K562 (cell line): Measurements from ENCODE around the gene PPT2. TPM values are rescaled to one million over a fixed set of nuclear protein-coding genes. Genes with fewer than 3 reads are reported as not detected.

Experiments used
- BDP1 ChIP-seq: IDR thresholded peaks from 3 replicates; pipeline ENCODE4 v1.6.1; 2011; ENCODE audit not compliant: insufficient read length, insufficient read depth
- CBFA2T2 ChIP-seq: fragments of 450-650 bp; conservative IDR thresholded peaks from 2 replicates; pipeline ENCODE4 v1.6.1; 2017; ENCODE audit warnings: mild to moderate bottlenecking
- CBX3 ChIP-seq, 2 experiments: IDR thresholded peaks; 1 replicate in 1 of 2; 2 replicates in 1 of 2; pipeline ENCODE4 v1.6.1; 2012; ENCODE audit warnings: inconsistent platforms in 2 of 2, low read length in 2 of 2, borderline replicate concordance in 1 of 2, control low read depth in 1 of 2
- CEBPG ChIP-seq, 3 experiments: fragments of 200-800 bp in 1 of 3; sonication (Bioruptor generic) in 1 of 3; sonication (generic) in 1 of 3; formaldehyde crosslinking in 1 of 3; IDR thresholded peaks in 2 of 3; conservative IDR thresholded peaks in 1 of 3; 2 replicates each; pipeline versions ENCODE4 v1.6.1 to v1.8.0; 2016 to 2022; ENCODE audit warnings: missing compliant biosample characterization in 2 of 3, missing genetic modification characterization in 2 of 3, mild to moderate bottlenecking in 1 of 3, missing genetic modification reagents in 1 of 3
- CREM ChIP-seq: IDR thresholded peaks from 2 replicates; pipeline ENCODE4 v1.6.1; 2014; ENCODE audit warnings: antibody characterized with exemption, low read depth
- E2F3 ChIP-seq: fragments of 250-450 bp; sonication (Bioruptor Pico); IDR thresholded peaks from 2 replicates; pipeline ENCODE4 v1.4.0; 2020; ENCODE audit warnings: mild to moderate bottlenecking
- EGR1 ChIP-seq: fragments of 450-650 bp; conservative IDR thresholded peaks from 2 replicates; pipeline ENCODE4 v1.6.1; 2017; ENCODE audit warnings: mild to moderate bottlenecking
- ESRRB ChIP-seq: fragments of 250-450 bp; sonication (Bioruptor Pico); IDR thresholded peaks from 2 replicates; pipeline ENCODE4 v1.5.0; 2020; ENCODE audit warnings: mild to moderate bottlenecking, moderate library complexity, borderline replicate concordance
- ETS1 ChIP-seq: conservative IDR thresholded peaks from 2 replicates; pipeline ENCODE4 v1.6.1; 2011; ENCODE audit warnings: low read depth, mild to moderate bottlenecking, low read length; ENCODE audit not compliant: control insufficient read depth
- KHSRP ChIP-seq: fragments of 450-650 bp; IDR thresholded peaks from 2 replicates; pipeline ENCODE4 v1.6.1; 2017
- KLF10 ChIP-seq: fragments of 250-450 bp; sonication (Bioruptor Pico); IDR thresholded peaks from 2 replicates; pipeline ENCODE4 v1.6.1; 2021; ENCODE audit warnings: matching md5 sums
- MAFG ChIP-seq: fragments of 450-650 bp; conservative IDR thresholded peaks from 2 replicates; pipeline ENCODE4 v1.6.1; 2016; ENCODE audit warnings: missing genetic modification characterization, missing compliant biosample characterization
- MECOM ChIP-seq: fragments of 250-450 bp; sonication (Bioruptor Pico); IDR thresholded peaks from 2 replicates; pipeline ENCODE4 v1.8.0; 2022; ENCODE audit warnings: inconsistent platforms
- MED1 ChIP-seq: sonication (generic); formaldehyde crosslinking; IDR thresholded peaks from 2 replicates; pipeline ENCODE4 v1.8.1; 2023; ENCODE audit warnings: missing genetic modification reagents, borderline replicate concordance
- NFE2L1 ChIP-seq: fragments of 450-650 bp; IDR thresholded peaks from 2 replicates; pipeline ENCODE4 v1.6.1; 2016; ENCODE audit warnings: missing genetic modification characterization, low read depth, mild to moderate bottlenecking, missing compliant biosample characterization, moderate library complexity, borderline replicate concordance
- NR4A1 ChIP-seq, 2 experiments: fragments of 250-450 bp in 1 of 2; fragments of 450-650 bp in 1 of 2; sonication (Bioruptor Pico) in 1 of 2; IDR thresholded peaks; 2 replicates each; pipeline versions ENCODE4 v1.4.0 to v1.6.1; 2016 to 2020; ENCODE audit warnings: mild to moderate bottlenecking in 2 of 2, missing compliant biosample characterization in 1 of 2, missing genetic modification characterization in 1 of 2, moderate library complexity in 1 of 2
- PKNOX1 ChIP-seq: fragments of 450-650 bp; IDR thresholded peaks from 2 replicates; pipeline ENCODE4 v1.6.1; 2016
- POU5F1 ChIP-seq: fragments of 150-350 bp; IDR thresholded peaks from 2 replicates; pipeline ENCODE4 v1.6.1; 2014; ENCODE audit warnings: borderline replicate concordance, low read length, low read depth, mild to moderate bottlenecking; ENCODE audit not compliant: partially characterized antibody
- SRSF7 ChIP-seq: fragments of 200-400 bp; formaldehyde crosslinking; optimal IDR thresholded peaks from 2 replicates; pipeline ENCODE3; 2017; ENCODE audit warnings: mild to moderate bottlenecking, low read depth, low read length
- TCF7 ChIP-seq: sonication (generic); IDR thresholded peaks from 2 replicates; pipeline ENCODE4 v1.6.1; 2016; ENCODE audit warnings: antibody characterized with exemption, borderline replicate concordance
- TEAD2 ChIP-seq: fragments of 450-650 bp; IDR thresholded peaks from 2 replicates; pipeline ENCODE4 v1.6.1; 2016; ENCODE audit warnings: missing genetic modification characterization, control low read depth, missing compliant biosample characterization
- TSC22D4 ChIP-seq: fragments of 450-650 bp; IDR thresholded peaks from 2 replicates; pipeline ENCODE4 v1.6.1; 2016; ENCODE audit warnings: missing genetic modification characterization, missing biosample characterization, control low read depth
- ZC3H4 ChIP-seq: sonication (generic); formaldehyde crosslinking; IDR thresholded peaks from 2 replicates; pipeline ENCODE4 v1.9.0; 2021; ENCODE audit warnings: missing genetic modification reagents, borderline replicate concordance
- ZNF175 ChIP-seq: fragments of 200-800 bp; sonication (Bioruptor generic); IDR thresholded peaks from 2 replicates; pipeline ENCODE4 v1.6.1; 2016; ENCODE audit warnings: low read depth, mild to moderate bottlenecking, missing genetic modification characterization, missing compliant biosample characterization
- ZNF668 ChIP-seq: fragments of 250-450 bp; sonication (Bioruptor Pico); IDR thresholded peaks from 2 replicates; pipeline ENCODE4 v1.8.0; 2022; ENCODE audit warnings: mild to moderate bottlenecking, inconsistent platforms
- ZSCAN32 ChIP-seq: fragments of 450-650 bp; formaldehyde crosslinking; IDR thresholded peaks from 2 replicates; pipeline ENCODE4 v1.4.0; 2020; ENCODE audit warnings: mild to moderate bottlenecking, moderate library complexity
- polyA plus RNA-seq, 8 experiments: library from polyadenylated mRNA; depleted of rRNA in 4 of 8; stranded (reverse) in 5 of 8; unstranded in 3 of 8; fragments of >200 nt; fragmentation: Nextera tagmentation in 2 of 8; fragmentation: Illumina TruSeq in 1 of 8; extraction: Ambion mirVana in 2 of 8; extraction: Trizol in 1 of 8; gene quantifications; 2 replicates each; pipeline versions ENCODE4 v1.2.1 to v1.2.3, GENCODE V29; 2011 to 2014; ENCODE audit warnings: inconsistent platforms in 1 of 8, missing spikeins in 1 of 8
- total RNA-seq, 7 experiments: library from RNA; depleted of rRNA in 6 of 7; stranded (reverse); fragments of >200 nt in 6 of 7; fragmentation: Illumina TruSeq in 2 of 7; extraction: Trizol in 2 of 7; gene quantifications; 2 replicates each; pipeline versions ENCODE4 v1.2.1 to v1.2.3, GENCODE V29; 2011 to 2021; ENCODE audit warnings: low replicate concordance in 1 of 7
- TF ChIP-seq, protein P1 (sequence below), 2 experiments: fragments of 450-650 bp in 1 of 2; sonication (generic) in 1 of 2; formaldehyde crosslinking in 1 of 2; IDR thresholded peaks in 1 of 2; conservative IDR thresholded peaks in 1 of 2; 2 replicates each; pipeline versions ENCODE4 v1.6.1 to v1.8.1; 2016 to 2023; ENCODE audit warnings: mild to moderate bottlenecking in 2 of 2, moderate library complexity in 2 of 2, inconsistent platforms in 1 of 2, missing genetic modification reagents in 1 of 2

The PPT2 gene
- total and polyA plus RNA-seq, 9 of the 15 experiments (the other 6 are each of a cell fraction or from before 2014, with no cell fraction given), result 27.4 to 98.8 (median 69.9) TPM

DNA sequence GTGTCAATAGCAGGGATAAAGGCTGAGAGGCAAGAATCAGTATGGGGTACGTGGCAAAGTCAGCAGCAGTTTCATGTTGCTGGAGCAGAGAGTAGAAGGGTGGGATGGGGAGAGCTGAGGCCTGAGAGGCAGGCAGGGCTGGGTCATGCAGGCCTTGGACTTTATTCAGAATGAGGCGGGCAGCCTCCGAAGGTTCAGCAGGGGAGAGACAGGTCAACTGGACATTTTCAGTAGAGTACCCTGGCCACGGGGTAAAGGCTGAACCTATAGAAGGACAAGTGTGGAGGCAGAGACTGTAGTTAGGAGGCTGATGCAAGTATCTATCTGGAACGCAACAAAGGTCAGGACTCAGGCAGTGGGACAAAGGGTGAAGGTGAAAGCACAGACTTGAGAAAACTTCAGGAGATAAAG, 56.3 kb downstream of the PPT2 start (continued):
- TF ChIP-seq ZNF668 (CRISPR knock-in tag), result no peak
- TF ChIP-seq CBFA2T2, result no peak
- TF ChIP-seq TSC22D4, result no peak
- no peak for TF ChIP-seq ZSCAN32 (CRISPR knock-in tag)
- no peak for TF ChIP-seq PKNOX1
- TF ChIP-seq ESRRB, result no peak
- no peak for TF ChIP-seq TCF7
- no peak for TF ChIP-seq NR4A1 (CRISPR knock-in tag; IDR thresholded peaks at IDR 0.05)
- TF ChIP-seq NR4A1 (tag; IDR thresholded peaks at IDR 0.05), result no peak
- no peak for TF ChIP-seq MECOM (CRISPR knock-in tag)
- no peak for TF ChIP-seq KLF10 (CRISPR knock-in tag)
- no peak for TF ChIP-seq ZC3H4
- no peak for TF ChIP-seq SRSF7
- TF ChIP-seq MED1 (CRISPR knock-in tag), result no peak
- no peak for TF ChIP-seq BDP1
- no peak for TF ChIP-seq CBX3 (IDR thresholded peaks at IDR 0.05; ENCODE audit: borderline replicate concordance in 1 of 2, low read length in 2 of 2)
- no peak for TF ChIP-seq EGR1
- TF ChIP-seq E2F3 (CRISPR knock-in tag), result no peak
- TF ChIP-seq TEAD2 (tag), result no peak
- TF ChIP-seq, protein P1, sequence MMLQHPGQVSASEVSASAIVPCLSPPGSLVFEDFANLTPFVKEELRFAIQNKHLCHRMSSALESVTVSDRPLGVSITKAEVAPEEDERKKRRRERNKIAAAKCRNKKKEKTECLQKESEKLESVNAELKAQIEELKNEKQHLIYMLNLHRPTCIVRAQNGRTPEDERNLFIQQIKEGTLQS (IDR thresholded peaks at IDR 0.05), result peak; percentile 22; the same call in 1 of the 2 replicates
- TF ChIP-seq, protein P1 (CRISPR knock-in tag; conservative IDR thresholded peaks at IDR 0.05), result no peak
- no peak for TF ChIP-seq CREM
- no peak for TF ChIP-seq KHSRP
- TF ChIP-seq ZNF175, result peak; percentile 78; the same call in 1 of the 2 replicates
- TF ChIP-seq POU5F1, result no peak
- no peak for TF ChIP-seq MAFG (tag)
- TF ChIP-seq CEBPG (CRISPR knock-in tag; IDR thresholded peaks at IDR 0.05), result peak; percentile 72
- TF ChIP-seq CEBPG (tag; conservative IDR thresholded peaks at IDR 0.05 in 1 of 2, IDR thresholded peaks at IDR 0.05 in 1 of 2), result peak in 1 of 2 experiments; percentile 62; a peak in 2 of 4 replicates
- no peak for TF ChIP-seq NFE2L1 (tag)
- no peak for TF ChIP-seq ETS1
